GM12878 (cell line): ENCODE data around the gene SOX11. TPM values are rescaled to one million over a fixed set of nuclear protein-coding genes. Genes with fewer than 3 reads are reported as not detected.

ENCODE experiments used
- ATAC-seq: fragments of 200-7000 bp; cut with Tn5 transposase; 3 replicates; pipeline ENCODE4 v1.9.1; 2020; ENCODE audit warnings: mild to moderate bottlenecking, moderate library complexity
- BruUV-seq: library from RNA; stranded (reverse); fragments of 400-500 nt; replicated peaks from 2 replicates; lab custom pipeline; 2021; lab: Mats Ljungman, UMichigan
- CTCF ChIA-PET: fragments of 300-600 bp; sonication (Branson Sonifier 250); formaldehyde crosslinking; extraction: SDS; loops from one replicate; lab custom pipeline; 2021; ENCODE audit warnings: inconsistent platforms; lab: Yijun Ruan, JAX
- POLR2A ChIA-PET: fragments of 350-600 bp; formaldehyde crosslinking; extraction: SDS; loops from one replicate; lab custom pipeline; 2021; ENCODE audit warnings: inconsistent platforms; lab: Charles Lee
- RAD21 ChIA-PET: fragments of 300-600 bp; sonication (Branson Sonifier 250); formaldehyde crosslinking; loops from one replicate; lab custom pipeline; 2023; ENCODE audit warnings: antibody characterized with exemption; ENCODE audit not compliant: unreplicated experiment; lab: Charles Lee
- SMC1A ChIA-PET: fragments of 300-600 bp; sonication (Branson Sonifier 250); formaldehyde crosslinking; loops from one replicate; lab custom pipeline; 2023; ENCODE audit not compliant: unreplicated experiment, uncharacterized antibody; lab: Charles Lee
- DNase-seq: peaks from one replicate; pipeline ENCODE4 v3.0.0-alpha.2; 2011; ENCODE audit warnings: low read depth, low spot score
- FAIRE-seq: peaks from 3 replicates; lab custom pipeline; 2011; peaks lifted over from hg19 to GRCh38; lab: Jason Lieb, UNC
- H2AFZ ChIP-seq: 2 replicates; pipeline ENCODE4 v1.6.0; 2011; ENCODE audit warnings: low read depth, low read length, control low read depth; ENCODE audit not compliant: control insufficient read depth
- H3K27ac ChIP-seq: 2 replicates; pipeline ENCODE4 v1.5.1; 2011; ENCODE audit warnings: control low read depth; ENCODE audit not compliant: control insufficient read depth, insufficient read depth
- H3K27me3 ChIP-seq, 2 experiments: replicated peaks in 1 of 2; 2 replicates each; pipeline versions ENCODE4 v1.6.0 to v1.6.1; 2011; ENCODE audit warnings: low read length in 1 of 2; ENCODE audit not compliant: control insufficient read depth in 2 of 2, insufficient read depth in 2 of 2
- H3K36me3 ChIP-seq, 2 experiments: 2 replicates each; pipeline ENCODE4 v1.5.1; 2011; ENCODE audit warnings: low read length in 1 of 2; ENCODE audit not compliant: control insufficient read depth in 2 of 2, insufficient read depth in 2 of 2
- H3K4me1 ChIP-seq: 2 replicates; pipeline ENCODE4 v1.6.1; 2011; ENCODE audit warnings: mild to moderate bottlenecking, low read length, moderate library complexity, mixed read lengths; ENCODE audit not compliant: control insufficient read depth, insufficient read depth
- H3K4me2 ChIP-seq: 2 replicates; pipeline ENCODE4 v1.6.0; 2011; ENCODE audit warnings: control low read depth; ENCODE audit not compliant: control insufficient read depth, insufficient read depth
- H3K4me3 ChIP-seq: fragments of 200-600 bp; sonication (generic); 2 replicates; pipeline ENCODE4 v1.5.1; 2016
- H3K79me2 ChIP-seq: 2 replicates; pipeline ENCODE4 v1.6.0; 2011; ENCODE audit warnings: low read length; ENCODE audit not compliant: control insufficient read depth, insufficient read depth
- H3K9ac ChIP-seq: 2 replicates; pipeline ENCODE4 v1.8.0; 2011; ENCODE audit warnings: low read length, control low read depth, mixed read lengths; ENCODE audit not compliant: control insufficient read depth, insufficient read depth
- H3K9me3 ChIP-seq: replicated peaks from 3 replicates; pipeline ENCODE4 v1.5.1; 2011; ENCODE audit warnings: mild to moderate bottlenecking, low read length; ENCODE audit not compliant: control insufficient read depth, insufficient read depth
- H4K20me1 ChIP-seq: 2 replicates; pipeline ENCODE4 v1.6.0; 2011; ENCODE audit not compliant: control insufficient read depth, insufficient read depth
- CREM ChIP-seq: IDR thresholded peaks from 2 replicates; pipeline ENCODE4 v1.6.1; 2014; ENCODE audit warnings: antibody characterized with exemption, low read depth
- HDAC2 ChIP-seq: fragments of 200-600 bp; sonication (generic); IDR thresholded peaks from 2 replicates; pipeline ENCODE4 v1.6.1; 2017
- HDGF ChIP-seq: fragments of 450-650 bp; IDR thresholded peaks from 2 replicates; pipeline ENCODE4 v1.6.1; 2016; ENCODE audit warnings: antibody characterized with exemption
- IKZF2 ChIP-seq, 2 experiments: fragments of 450-650 bp; IDR thresholded peaks; 2 replicates each; pipeline ENCODE4 v1.6.1; 2017; ENCODE audit warnings: mild to moderate bottlenecking in 2 of 2, moderate library complexity in 2 of 2
- LARP7 ChIP-seq: fragments of 450-650 bp; IDR thresholded peaks from 2 replicates; pipeline ENCODE4 v1.6.1; 2017; ENCODE audit warnings: mild to moderate bottlenecking
- NFYA ChIP-seq: IDR thresholded peaks from 2 replicates; pipeline ENCODE4 v1.6.1; 2011; ENCODE audit warnings: low read depth, mild to moderate bottlenecking, low read length, improper control_type of control experiment, borderline replicate concordance
- NR2C1 ChIP-seq: fragments of 450-650 bp; IDR thresholded peaks from 2 replicates; pipeline ENCODE4 v1.6.1; 2017; ENCODE audit warnings: antibody characterized with exemption, mild to moderate bottlenecking, moderate library complexity
- NR2F1 ChIP-seq: fragments of 450-650 bp; conservative IDR thresholded peaks from 2 replicates; pipeline ENCODE4 v1.6.1; 2017; ENCODE audit warnings: mild to moderate bottlenecking
- RAD51 ChIP-seq: fragments of 450-650 bp; IDR thresholded peaks from 2 replicates; pipeline ENCODE4 v1.6.1; 2016; ENCODE audit warnings: moderate library complexity, mild to moderate bottlenecking, inconsistent platforms
- REST ChIP-seq: IDR thresholded peaks from 2 replicates; pipeline ENCODE4 v1.6.1; 2012; ENCODE audit warnings: mild to moderate bottlenecking, low read depth, low read length
- RUNX3 ChIP-seq: IDR thresholded peaks from 2 replicates; pipeline ENCODE4 v1.6.1; 2012; ENCODE audit warnings: low read length, inconsistent platforms
- SMAD5 ChIP-seq: IDR thresholded peaks from 2 replicates; pipeline ENCODE4 v1.6.1; 2016; ENCODE audit warnings: antibody characterized with exemption, low read depth
- STAT1 ChIP-seq: fragments of 450-650 bp; conservative IDR thresholded peaks from 2 replicates; pipeline ENCODE4 v1.6.1; 2014; ENCODE audit warnings: antibody characterized with exemption, mild to moderate bottlenecking
- TCF12 ChIP-seq: IDR thresholded peaks from 2 replicates; pipeline ENCODE4 v1.6.1; 2011; ENCODE audit warnings: low read depth, mild to moderate bottlenecking, low read length
- ZNF384 ChIP-seq: IDR thresholded peaks from 2 replicates; pipeline ENCODE4 v1.6.1; 2012; ENCODE audit warnings: low read depth, mild to moderate bottlenecking, low read length, improper control_type of control experiment, borderline replicate concordance
- WGBS: methylation state at CpG from one replicate; pipeline ENCODE4 v1.1.6; 2016; ENCODE audit warnings: low lambda C conversion rate; ENCODE audit not compliant: insufficient replicate concordance, insufficient coverage; ENCODE audit errors: missing lambda C conversion rate; 5-methylcytosine and 5-hydroxymethylcytosine counted together
- in situ Hi-C: fragments of 300-500 bp; cut with MboI; formaldehyde crosslinking; loops from 9 replicates; pipeline ENCODE4 v1.14.3; 2018; ENCODE audit warnings: mixed read lengths
- intact Hi-C: fragments of 100-400 bp; cut with micrococcal nuclease; formaldehyde crosslinking; loops from one replicate; pipeline ENCODE4 v1.14.2; 2022; ENCODE audit not compliant: unreplicated experiment
- polyA plus RNA-seq, 11 experiments: library from polyadenylated mRNA; depleted of rRNA in 4 of 11; unstranded in 6 of 11; stranded (reverse) in 5 of 11; fragments of >200 nt; fragmentation: Nextera tagmentation in 4 of 11; fragmentation: Illumina TruSeq in 1 of 11; extraction: Ambion mirVana in 4 of 11; extraction: Trizol in 1 of 11; gene quantifications; 1 replicate in 1 of 11; 2 replicates in 10 of 11; pipeline versions ENCODE4 v1.2.1 to v1.2.3, GENCODE V29; 2011 to 2016; ENCODE audit warnings: inconsistent platforms in 2 of 11, missing spikeins in 2 of 11, low read depth in 1 of 11
- total RNA-seq, 4 experiments: library from RNA; depleted of rRNA in 3 of 4; stranded (reverse); fragments of >200 nt in 3 of 4; fragmentation: Illumina TruSeq in 1 of 4; extraction: Trizol in 1 of 4; gene quantifications; 2 replicates each; pipeline versions ENCODE4 v1.2.1 to v1.2.3, GENCODE V29; 2013 to 2021
- TF ChIP-seq, protein P1 (sequence below): fragments of 450-650 bp; IDR thresholded peaks from 2 replicates; pipeline ENCODE4 v1.6.1; 2014; ENCODE audit warnings: mild to moderate bottlenecking
- TF ChIP-seq, protein P2 (sequence below): fragments of 450-650 bp; IDR thresholded peaks from 2 replicates; pipeline ENCODE4 v1.6.1; 2017; ENCODE audit warnings: antibody characterized with exemption, mild to moderate bottlenecking, moderate library complexity

Gene SOX11
- total and polyA plus RNA-seq, 10 of the 15 experiments (the other 5 are each of a cell fraction or from before 2014, with no cell fraction given) = 0.03 to 0.04 (median 0.03) TPM; not detected in 7

DNA sequence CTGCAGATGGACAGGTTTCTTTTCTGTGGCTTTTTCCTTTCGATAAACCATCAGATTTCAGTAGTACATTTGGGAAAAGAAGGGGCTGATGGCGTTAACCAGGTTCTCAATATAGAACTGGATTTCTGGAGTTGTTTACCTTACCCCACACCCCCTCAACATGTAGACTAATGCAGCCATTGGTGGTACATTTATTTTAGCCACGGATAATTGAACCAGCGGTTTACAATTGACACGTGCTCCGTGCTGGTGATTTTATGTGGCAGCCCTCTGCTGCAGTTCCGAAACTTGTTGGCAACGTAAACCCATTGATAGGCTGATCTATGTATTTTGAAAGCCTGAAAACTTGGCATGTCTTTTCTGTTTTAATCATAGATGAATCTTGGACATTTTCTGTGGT, 5.4 kb downstream of the SOX11 start (continued):
- TF ChIP-seq, protein P1, sequence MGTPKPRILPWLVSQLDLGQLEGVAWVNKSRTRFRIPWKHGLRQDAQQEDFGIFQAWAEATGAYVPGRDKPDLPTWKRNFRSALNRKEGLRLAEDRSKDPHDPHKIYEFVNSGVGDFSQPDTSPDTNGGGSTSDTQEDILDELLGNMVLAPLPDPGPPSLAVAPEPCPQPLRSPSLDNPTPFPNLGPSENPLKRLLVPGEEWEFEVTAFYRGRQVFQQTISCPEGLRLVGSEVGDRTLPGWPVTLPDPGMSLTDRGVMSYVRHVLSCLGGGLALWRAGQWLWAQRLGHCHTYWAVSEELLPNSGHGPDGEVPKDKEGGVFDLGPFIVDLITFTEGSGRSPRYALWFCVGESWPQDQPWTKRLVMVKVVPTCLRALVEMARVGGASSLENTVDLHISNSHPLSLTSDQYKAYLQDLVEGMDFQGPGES = no peak
- TF ChIP-seq ZNF384 (no peak), TCF12 (no peak), SMAD5 (no peak)
- TF ChIP-seq, protein P2, sequence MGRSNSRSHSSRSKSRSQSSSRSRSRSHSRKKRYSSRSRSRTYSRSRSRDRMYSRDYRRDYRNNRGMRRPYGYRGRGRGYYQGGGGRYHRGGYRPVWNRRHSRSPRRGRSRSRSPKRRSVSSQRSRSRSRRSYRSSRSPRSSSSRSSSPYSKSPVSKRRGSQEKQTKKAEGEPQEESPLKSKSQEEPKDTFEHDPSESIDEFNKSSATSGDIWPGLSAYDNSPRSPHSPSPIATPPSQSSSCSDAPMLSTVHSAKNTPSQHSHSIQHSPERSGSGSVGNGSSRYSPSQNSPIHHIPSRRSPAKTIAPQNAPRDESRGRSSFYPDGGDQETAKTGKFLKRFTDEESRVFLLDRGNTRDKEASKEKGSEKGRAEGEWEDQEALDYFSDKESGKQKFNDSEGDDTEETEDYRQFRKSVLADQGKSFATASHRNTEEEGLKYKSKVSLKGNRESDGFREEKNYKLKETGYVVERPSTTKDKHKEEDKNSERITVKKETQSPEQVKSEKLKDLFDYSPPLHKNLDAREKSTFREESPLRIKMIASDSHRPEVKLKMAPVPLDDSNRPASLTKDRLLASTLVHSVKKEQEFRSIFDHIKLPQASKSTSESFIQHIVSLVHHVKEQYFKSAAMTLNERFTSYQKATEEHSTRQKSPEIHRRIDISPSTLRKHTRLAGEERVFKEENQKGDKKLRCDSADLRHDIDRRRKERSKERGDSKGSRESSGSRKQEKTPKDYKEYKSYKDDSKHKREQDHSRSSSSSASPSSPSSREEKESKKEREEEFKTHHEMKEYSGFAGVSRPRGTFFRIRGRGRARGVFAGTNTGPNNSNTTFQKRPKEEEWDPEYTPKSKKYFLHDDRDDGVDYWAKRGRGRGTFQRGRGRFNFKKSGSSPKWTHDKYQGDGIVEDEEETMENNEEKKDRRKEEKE = no peak
- TF ChIP-seq, all 136 proteins: peak for 0

- ChIA-PET SMC1A (no interaction called here), RAD21 (no interaction called here), POLR2A (no interaction called here), CTCF (no interaction called here)
- in situ Hi-C loops = no loop called here
- Histone ChIP-seq H3K27me3 (peaks cover 0 to 5% of the 10 kb centered on the region in 2 experiments; a peak in 2 of 4 replicates), H3K9ac (no peak overlapping the region), H3K4me1 (no peaks in the 10 kb centered on the region), H3K4me2 (no peak overlapping the region), H3K79me2 (no peaks in the 10 kb centered on the region), H2AFZ (no peak overlapping the region), H3K27ac (no peak overlapping the region), H3K4me3 (no peak overlapping the region), H3K9me3 (peaks cover 2% of the 10 kb centered on the region; the same call in 2 of the 3 replicates), H4K20me1 (no peaks in the 10 kb centered on the region), H3K36me3 (no peaks in the 10 kb centered on the region)
- FAIRE-seq (no peak), ATAC-seq (no peak), DNase-seq (no peak)
- intact Hi-C loops = no loop called here
- WGBS = 25% methylated on average over 4 of the region's 4 CpGs
- no TSS peak for BruUV-seq
- TF ChIP-seq RAD51 (no peak), HDGF (no peak), CREM (no peak), IKZF2 (IDR thresholded peaks at IDR 0.05) (no peak), HDAC2 (no peak), REST (no peak), RUNX3 (no peak), NR2C1 (no peak), STAT1 (no peak), LARP7 (no peak), NFYA (no peak), NR2F1 (no peak)
Measured at GRCh38 chr2:5698134-5698533, 6.0 kb downstream of the SOX11 start.
